ENCODE measurements around the gene PXMP2. TPM values are rescaled to one million over a fixed set of nuclear protein-coding genes. Genes with fewer than 3 reads are reported as not detected.
A peak's percentile ranks its signal among the peaks of the same experiment; 100 is the strongest.

PXMP2 gene
- total RNA-seq, 1 donor from 2014 or later = 9.8 TPM

DNA sequence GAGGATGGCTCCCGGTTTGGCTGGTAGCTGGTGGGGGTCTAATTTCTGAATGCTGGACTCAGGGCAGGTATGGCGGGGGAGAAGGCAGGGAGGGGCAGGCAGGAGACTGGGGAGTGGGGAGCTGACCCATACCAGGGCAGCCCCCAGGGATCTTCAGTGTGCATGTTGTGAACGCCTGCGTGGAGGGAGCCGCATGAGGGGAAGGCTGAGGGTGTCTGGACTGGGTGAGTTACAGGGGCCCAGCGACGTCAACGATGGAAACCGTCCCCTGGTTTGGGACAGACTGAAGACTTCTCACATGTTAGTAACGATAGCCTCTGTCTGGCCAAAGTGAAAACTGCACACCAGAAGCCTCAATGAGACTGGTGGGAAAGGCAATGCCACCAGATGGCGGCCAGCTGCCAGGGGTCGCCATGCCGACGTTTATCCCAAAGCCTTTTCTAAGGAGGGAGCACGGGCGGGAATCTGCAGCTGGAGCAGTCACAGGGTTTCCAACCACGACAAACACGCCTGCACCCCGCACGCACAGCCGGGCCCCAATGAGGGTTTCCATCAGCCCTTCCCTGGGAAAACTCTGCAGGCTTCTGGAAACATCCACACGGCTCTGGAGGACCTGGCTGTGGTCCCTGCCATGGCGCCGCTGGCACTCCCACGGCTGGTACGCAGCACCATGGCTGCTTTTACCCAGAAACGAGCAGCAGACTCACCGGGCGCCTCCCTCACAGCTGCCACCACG, 37.3 kb downstream of the PXMP2 start:
- peaks cover 16% of the 10 kb centered on the region for H3K4me1 Mint-ChIP-seq (ENCODE audit: low read depth, unreplicated experiment)
- H3K9me3 Mint-ChIP-seq (ENCODE audit: unreplicated experiment) = peaks cover 3% of the 10 kb centered on the region
- no peak for DNase-seq
- H3K36me3 Mint-ChIP-seq (ENCODE audit: unreplicated experiment) = peaks cover 12% of the 10 kb centered on the region
- H3K27me3 Mint-ChIP-seq (ENCODE audit: unreplicated experiment) = peaks cover 8% of the 10 kb centered on the region
- no peak overlapping the region for H3K4me3 Mint-ChIP-seq (ENCODE audit: unreplicated experiment)
- peak overlapping the region; percentile 82 for H3K27ac Mint-ChIP-seq (ENCODE audit: unreplicated experiment)
- TF ChIP-seq, protein P1, sequence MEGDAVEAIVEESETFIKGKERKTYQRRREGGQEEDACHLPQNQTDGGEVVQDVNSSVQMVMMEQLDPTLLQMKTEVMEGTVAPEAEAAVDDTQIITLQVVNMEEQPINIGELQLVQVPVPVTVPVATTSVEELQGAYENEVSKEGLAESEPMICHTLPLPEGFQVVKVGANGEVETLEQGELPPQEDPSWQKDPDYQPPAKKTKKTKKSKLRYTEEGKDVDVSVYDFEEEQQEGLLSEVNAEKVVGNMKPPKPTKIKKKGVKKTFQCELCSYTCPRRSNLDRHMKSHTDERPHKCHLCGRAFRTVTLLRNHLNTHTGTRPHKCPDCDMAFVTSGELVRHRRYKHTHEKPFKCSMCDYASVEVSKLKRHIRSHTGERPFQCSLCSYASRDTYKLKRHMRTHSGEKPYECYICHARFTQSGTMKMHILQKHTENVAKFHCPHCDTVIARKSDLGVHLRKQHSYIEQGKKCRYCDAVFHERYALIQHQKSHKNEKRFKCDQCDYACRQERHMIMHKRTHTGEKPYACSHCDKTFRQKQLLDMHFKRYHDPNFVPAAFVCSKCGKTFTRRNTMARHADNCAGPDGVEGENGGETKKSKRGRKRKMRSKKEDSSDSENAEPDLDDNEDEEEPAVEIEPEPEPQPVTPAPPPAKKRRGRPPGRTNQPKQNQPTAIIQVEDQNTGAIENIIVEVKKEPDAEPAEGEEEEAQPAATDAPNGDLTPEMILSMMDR (IDR thresholded peaks at IDR 0.05; ENCODE audit: partially characterized antibody, unreplicated experiment) = no peak

DNA sequence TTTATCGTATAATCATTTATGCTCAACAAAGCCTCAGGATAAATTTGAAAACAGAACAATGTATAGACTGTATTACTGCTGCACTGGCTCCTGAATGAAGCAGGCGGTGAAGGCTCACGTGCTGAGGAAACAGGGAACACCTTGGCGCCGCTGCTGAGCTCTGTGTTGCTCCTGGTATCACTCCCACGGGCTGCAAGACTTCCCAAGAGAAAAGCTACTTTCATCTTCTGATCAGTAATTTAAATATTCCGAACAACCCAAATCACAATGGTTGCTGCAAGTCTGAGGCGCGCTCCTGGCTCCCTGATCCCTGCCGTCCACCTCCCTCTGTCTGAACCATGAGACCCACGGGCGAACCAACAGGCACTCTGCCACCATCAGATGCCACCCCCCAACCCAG, 39.0 kb downstream of the PXMP2 start:
- peaks cover 18% of the 10 kb centered on the region for H3K36me3 Mint-ChIP-seq (ENCODE audit: unreplicated experiment)

DNA sequence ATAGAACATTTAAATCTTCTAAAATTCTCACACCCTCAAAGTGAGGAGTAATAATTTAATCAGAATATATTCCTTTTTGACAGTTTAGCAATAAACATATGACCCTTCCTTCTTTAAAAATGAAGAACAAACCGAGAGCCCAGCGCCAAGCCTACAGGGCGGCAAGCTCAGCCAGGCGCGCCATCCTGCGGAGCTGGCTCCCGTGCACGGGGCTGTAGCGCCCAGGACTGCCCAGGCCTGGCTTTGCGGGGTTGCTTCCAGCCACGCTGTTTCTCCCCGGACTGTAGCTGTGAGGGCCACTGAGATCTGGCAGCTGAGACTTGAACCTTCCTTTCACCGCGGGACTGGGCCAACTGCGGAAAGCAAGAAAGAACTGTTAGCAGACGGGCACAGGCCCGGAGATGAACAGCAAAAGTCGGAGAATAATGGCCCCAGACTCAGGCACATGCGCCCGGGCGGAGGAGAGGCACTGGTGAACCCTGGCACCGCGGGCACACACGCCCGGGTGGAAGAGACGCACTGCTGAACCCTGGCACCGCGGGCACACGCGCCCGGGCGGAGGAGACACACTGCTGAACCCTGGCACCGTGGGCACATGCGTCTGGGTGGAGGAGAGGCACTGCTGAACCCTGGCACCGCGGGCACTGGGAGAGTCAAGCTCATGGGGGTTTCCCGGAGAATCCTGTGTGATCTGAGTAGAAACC, 39.9 kb downstream of the PXMP2 start:
- no peak overlapping the region for H3K27ac Mint-ChIP-seq (ENCODE audit: unreplicated experiment)
- H3K36me3 Mint-ChIP-seq (ENCODE audit: unreplicated experiment) = peaks cover 24% of the 10 kb centered on the region
- TF ChIP-seq, protein P1 (IDR thresholded peaks at IDR 0.05; ENCODE audit: partially characterized antibody, unreplicated experiment) = no peak
- H3K4me3 Mint-ChIP-seq (ENCODE audit: unreplicated experiment) = no peak overlapping the region
- H3K27me3 Mint-ChIP-seq (ENCODE audit: unreplicated experiment) = peaks cover 6% of the 10 kb centered on the region
- H3K4me1 Mint-ChIP-seq (ENCODE audit: low read depth, unreplicated experiment) = peaks cover 19% of the 10 kb centered on the region
- H3K9me3 Mint-ChIP-seq (ENCODE audit: unreplicated experiment) = no peaks in the 10 kb centered on the region
- DNase-seq = no peak

More for the DNA sequence above, 39.0 kb downstream of the PXMP2 start:
- TF ChIP-seq, protein P1 (IDR thresholded peaks at IDR 0.05; ENCODE audit: partially characterized antibody, unreplicated experiment) = no peak
- Mint-ChIP-seq H3K4me3 (ENCODE audit: unreplicated experiment) (no peak overlapping the region), H3K9me3 (ENCODE audit: unreplicated experiment) (no peaks in the 10 kb centered on the region), H3K27me3 (ENCODE audit: unreplicated experiment) (peaks cover 9% of the 10 kb centered on the region), H3K4me1 (ENCODE audit: low read depth, unreplicated experiment) (peaks cover 19% of the 10 kb centered on the region), H3K27ac (ENCODE audit: unreplicated experiment) (no peak overlapping the region)
- DNase-seq = no peak

DNA sequence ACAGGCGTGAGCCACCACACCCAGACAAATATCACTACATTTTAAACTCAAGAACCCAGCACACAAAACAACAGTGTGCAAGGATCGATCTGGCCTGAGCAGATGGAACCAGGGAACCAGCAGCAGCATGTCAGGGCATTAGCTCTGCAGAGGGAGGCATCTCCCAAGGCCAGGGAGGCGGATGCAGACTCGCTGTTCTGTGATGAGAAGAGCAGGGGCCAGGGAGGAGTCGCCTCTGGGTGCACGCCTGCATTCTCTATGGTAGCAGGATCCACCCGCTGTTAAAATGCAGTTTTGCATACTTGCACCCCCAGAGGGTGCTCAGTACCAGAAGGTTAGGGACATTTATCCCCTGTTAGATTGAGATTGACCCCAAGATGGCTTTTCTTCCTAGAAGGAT, 41.1 kb downstream of the PXMP2 start:
- Mint-ChIP-seq H3K36me3 (ENCODE audit: unreplicated experiment) (peaks cover 37% of the 10 kb centered on the region), H3K27ac (ENCODE audit: unreplicated experiment) (no peak overlapping the region), H3K4me3 (ENCODE audit: unreplicated experiment) (no peak overlapping the region), H3K27me3 (ENCODE audit: unreplicated experiment) (peaks cover 6% of the 10 kb centered on the region), H3K4me1 (ENCODE audit: low read depth, unreplicated experiment) (peaks cover 19% of the 10 kb centered on the region), H3K9me3 (ENCODE audit: unreplicated experiment) (peaks cover under 1% of the 10 kb centered on the region)
- DNase-seq = no peak
- TF ChIP-seq, protein P1 (IDR thresholded peaks at IDR 0.05; ENCODE audit: partially characterized antibody, unreplicated experiment) = no peak
